DOHH2 (cell line): ENCODE data around the gene DKKL1.

Experiments
- EZH2phosphoT487 ChIP-seq: fragments of 200-600 bp; sonication (generic); IDR thresholded peaks from 2 replicates; pipeline ENCODE4 v1.6.1; 2017; ENCODE audit warnings: borderline replicate concordance, mild to moderate bottlenecking, antibody characterized with exemption, low read length, moderate library complexity, mixed read lengths
- TF ChIP-seq, protein P1 (sequence below): fragments of 200-600 bp; sonication (generic); IDR thresholded peaks from one replicate; pipeline ENCODE4 v1.5.1; 2014; ENCODE audit warnings: antibody characterized with exemption, mild to moderate bottlenecking, low read depth, low read length; ENCODE audit not compliant: poor library complexity, severe bottlenecking

DNA sequence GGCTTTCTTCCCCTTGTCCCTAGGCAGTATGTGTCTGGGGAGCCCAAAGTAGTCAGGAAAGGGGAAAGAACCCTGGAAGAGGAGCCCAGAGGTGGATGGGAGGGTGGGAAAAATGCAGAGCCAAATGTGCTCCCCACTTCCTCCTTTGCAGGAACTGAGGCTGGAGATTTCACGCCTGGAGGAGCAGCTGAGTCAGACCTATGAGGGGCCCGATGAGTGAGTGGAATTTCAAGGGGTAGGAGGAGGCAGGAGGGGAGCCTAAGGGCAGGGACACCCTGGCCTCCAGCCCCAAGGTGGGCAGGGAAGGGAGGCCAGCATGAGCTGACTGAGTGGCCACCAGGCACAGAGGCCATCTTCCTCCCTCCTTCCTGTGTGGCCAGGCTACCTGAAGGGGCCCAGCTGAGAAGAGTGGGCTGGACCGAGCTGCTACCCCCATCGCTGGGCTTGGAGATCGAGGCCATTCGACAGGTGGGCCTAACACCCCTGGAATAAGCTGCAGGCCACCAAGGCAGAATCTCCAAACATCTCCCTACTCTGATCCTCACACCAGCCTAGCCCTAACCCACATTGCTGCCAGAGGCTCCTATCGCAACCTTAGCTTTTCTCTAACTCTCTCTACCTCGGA lies 45.3 kb downstream of the DKKL1 start:
- TF ChIP-seq, protein P1, sequence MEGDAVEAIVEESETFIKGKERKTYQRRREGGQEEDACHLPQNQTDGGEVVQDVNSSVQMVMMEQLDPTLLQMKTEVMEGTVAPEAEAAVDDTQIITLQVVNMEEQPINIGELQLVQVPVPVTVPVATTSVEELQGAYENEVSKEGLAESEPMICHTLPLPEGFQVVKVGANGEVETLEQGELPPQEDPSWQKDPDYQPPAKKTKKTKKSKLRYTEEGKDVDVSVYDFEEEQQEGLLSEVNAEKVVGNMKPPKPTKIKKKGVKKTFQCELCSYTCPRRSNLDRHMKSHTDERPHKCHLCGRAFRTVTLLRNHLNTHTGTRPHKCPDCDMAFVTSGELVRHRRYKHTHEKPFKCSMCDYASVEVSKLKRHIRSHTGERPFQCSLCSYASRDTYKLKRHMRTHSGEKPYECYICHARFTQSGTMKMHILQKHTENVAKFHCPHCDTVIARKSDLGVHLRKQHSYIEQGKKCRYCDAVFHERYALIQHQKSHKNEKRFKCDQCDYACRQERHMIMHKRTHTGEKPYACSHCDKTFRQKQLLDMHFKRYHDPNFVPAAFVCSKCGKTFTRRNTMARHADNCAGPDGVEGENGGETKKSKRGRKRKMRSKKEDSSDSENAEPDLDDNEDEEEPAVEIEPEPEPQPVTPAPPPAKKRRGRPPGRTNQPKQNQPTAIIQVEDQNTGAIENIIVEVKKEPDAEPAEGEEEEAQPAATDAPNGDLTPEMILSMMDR: no peak
- TF ChIP-seq EZH2phosphoT487: no peak
